GM19023 (cell line): ENCODE measurements around the gene ZNF266.

ENCODE experiments used
- ATAC-seq: cut with Tn5 transposase; IDR thresholded peaks from one replicate; pipeline ENCODE4 v1.9.1; 2021; ENCODE audit warnings: mild to moderate bottlenecking, moderate library complexity; ENCODE audit not compliant: unreplicated experiment

ZNF266 gene

DNA sequence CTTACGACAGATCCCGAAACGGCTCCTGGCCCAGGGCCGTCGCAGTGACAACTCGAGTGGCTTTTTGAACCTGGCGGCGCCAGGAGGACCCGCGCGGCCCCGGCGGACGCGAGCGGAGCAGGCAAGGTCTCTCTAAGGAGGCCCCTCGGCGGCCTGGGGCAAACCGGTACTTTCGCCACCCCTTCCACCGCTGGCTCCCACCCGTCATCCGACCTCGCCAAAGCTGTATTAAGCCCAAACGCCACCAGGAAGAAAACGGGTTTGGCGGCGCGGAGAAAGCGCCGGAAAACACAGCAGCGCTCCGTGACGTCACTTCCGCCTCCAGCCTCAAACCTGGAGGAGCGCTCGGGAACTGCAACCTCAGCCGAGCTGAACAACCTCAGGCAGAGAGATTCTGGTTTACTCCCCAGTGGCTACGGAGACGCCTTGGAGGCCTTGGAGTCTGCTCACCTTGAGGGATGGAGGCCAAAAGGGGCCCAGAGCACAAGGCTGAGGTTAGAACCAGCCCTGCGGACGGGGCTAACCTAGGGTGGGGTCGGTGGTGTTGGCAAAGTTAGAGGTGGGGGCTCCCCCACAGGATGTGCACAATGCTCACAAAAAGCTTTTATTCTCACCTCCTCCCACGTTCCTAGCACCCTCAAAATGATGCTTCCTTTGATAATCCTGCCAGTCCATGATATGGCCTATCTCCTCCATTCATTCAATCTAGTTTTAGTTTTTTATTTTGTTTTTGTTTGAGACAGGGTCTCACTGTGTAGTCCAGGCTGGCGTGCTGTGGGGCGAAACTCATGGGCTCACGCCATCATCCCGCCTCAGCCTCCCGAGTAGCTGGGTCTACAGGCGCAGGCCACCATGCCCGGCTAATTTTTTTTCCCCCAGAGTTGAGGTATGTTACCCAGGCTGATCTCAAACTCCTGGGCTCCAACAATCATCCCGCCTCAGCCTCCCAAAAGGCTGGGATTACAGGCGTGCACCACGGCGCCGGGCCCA lies at the start of gene ZNF266:
ZNF266 (minus strand) TSS at position 295 of the 990 bp plus-strand sequence. CDS start 15,484 bp downstream, outside the sequence.
- ATAC-seq: peak; percentile 94

DNA sequence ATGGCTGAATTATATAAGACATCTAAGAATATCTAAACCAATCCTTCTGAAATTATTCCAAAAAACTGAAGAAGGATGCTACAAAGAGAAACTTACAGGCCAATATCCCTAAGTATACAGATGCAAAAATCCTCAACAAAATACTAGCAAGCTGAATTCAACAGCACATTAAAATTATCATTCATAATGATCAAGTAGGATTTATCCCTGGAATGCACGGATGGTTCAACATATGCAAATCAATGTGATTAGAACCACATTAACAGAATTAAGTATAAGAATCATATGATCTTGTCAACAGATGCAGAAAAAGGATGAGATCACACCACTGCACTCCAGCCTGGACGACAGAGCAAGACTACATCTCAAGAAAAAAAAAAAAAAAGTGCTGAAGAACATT lies 49.8 kb upstream of the ZNF266 start:
- no peak for ATAC-seq

DNA sequence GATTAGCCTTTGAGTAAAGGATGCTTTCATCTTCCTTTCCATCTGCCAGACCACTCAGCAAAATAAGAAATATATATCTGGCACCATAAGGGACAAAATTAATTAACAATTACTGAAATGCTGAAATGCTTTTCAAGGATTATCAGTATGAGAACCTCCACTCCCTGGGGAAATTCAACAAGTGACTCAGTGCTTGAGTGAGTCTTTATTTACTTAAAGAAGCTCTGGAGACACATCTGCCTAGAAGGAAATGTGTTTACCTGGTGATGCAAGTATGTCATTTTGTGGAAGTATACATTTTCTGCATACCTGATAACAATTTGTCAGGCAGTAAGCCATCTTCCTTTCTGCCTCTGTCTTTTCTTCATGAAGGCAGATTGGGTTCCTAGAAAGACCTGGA lies 39.6 kb upstream of the ZNF266 start:
- no peak for ATAC-seq

DNA sequence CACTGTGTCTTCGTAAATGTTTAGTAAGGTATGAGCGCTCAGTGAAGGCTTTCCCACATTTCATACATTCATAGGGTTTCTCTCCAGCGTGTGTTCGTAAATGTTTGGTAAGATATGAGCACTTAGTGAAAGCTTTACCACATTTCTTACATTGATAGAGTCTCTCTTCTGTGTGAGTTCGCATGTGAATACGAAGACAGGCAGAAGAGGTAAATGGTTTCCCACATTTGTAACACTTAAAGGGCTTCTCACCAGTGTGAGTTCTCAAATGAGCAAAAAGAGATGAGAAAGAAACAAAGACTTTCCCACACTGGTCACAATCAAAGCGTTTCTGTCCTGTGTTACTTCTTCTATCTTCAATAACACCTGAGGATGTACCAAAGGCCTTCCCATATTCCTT lies 31.8 kb upstream of the ZNF266 start:
- no peak for ATAC-seq

DNA sequence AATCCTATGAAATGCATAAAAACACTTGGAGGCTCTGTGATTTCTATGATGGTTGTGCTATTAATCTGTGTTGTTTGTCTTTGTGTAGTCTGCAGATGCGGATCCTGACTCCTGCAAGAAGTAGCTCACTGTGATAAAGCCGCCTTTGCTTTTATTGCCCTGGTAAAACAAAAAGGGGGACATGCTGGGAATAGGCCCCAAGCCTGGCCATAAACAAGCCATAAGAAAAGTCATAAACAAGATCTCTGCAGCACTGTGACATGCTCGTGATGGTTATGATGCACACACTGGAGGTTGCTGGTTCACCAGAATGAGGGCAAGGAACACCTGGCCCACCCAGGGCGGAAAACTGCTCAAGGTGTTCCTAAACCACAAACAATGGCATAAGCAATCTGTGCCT lies 26.6 kb upstream of the ZNF266 start:
- ATAC-seq: no peak

DNA sequence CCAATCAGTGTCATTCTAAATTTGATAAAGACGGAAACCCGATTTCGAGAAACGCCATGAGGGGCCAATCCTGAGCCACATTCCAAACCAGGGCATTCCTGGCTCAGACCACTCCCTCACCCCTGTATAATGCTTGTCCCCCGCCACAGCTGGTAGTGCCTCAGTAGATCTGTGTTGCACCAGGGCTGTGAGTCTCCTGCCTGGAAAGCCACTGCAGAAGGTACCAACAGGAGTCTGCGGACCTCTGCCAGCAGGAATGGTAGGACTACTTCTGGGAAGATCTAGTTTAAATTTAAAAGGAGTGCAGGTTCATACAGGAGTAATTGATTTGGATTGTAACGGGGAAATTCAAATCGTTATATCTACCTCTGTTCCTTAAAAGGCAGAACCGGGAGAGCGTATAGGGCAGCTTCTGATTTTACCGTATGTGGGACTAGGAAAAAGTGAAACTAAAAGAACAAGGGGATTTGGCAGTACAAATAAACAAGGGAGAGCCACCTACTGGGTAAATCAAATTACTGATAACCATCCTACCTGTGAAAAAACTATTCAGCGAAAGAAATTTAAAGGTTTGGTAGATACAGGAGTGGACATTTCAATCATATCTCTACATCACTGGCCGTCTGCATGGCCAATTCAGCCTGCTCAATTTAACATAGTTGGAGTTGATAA lies 20.8 kb upstream of the ZNF266 start:
- no peak for ATAC-seq

DNA sequence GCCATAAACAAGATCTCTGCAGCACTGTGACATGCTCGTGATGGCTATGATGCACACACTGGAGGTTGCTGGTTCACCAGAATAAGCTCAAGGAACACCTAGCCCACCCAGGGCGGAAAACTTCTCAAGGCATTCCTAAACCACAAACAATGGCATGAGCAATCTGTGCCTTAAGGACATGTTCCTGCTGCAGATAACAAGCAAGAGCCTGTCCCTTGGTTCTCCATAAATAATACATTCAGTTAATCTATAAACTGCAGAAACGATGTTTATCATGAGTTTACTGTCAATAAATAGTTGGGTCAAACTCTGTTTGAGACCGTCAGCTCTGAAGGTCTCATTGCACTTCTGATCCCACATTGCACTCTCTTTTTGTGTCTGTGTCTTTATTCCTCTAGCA lies 18.6 kb upstream of the ZNF266 start:
- no peak for ATAC-seq

DNA sequence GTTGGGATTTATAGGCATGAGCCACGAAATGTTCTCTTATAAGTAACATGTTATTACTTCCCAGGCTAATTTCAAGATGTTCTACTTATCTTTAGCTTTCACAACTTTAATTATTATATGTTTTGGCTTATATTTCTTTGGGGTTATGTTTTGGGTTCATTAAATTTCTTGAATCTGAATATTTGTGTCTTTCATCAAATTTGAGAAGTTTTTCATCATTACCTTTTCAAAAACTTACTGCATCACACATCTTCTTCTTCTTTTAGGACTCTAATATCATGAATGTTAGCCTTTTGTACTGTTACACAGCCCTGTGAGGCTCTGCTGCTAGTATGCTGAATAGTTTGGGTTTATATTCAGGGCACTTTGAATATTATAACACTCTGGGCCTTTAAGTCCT lies 9.7 kb upstream of the ZNF266 start:
- no peak for ATAC-seq

DNA sequence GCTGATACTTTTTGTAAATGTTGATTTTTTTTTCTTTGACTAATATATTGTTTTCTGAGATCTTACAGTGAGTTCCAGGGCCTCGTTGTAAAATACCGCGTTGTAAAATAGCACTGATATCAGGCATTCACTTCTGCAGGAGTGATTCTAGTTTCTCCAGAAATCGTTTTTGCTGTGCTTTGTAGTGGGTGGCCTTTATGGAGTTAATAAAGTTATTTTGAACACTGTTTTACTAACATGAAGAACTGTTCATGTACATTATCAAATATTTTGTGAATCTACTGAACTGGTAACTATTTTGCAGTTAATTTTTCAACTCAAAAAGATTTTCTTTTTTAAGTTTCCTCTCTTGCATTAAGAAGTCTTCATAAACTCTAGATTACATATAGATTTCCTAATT lies 985 bp upstream of the ZNF266 start:
- ATAC-seq: no peak

DNA sequence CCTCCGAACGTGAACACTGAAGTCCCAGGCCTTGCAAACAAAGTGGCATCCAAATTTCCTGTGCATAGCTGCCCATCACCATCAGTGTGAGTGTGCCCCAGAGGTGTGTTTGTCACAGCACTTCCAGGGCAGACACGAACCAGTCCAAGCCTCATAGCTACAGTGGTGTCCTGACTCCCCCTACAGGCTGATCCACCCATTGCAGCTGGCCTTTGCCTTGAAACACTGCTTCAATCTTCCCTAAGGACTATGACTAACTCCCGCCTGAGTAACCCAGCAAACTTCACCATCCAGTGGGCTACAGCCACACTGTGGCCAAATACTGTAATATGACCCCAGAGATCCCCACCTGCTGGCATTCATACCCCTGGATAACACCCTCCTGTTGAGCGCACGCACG lies 3.9 kb downstream of the ZNF266 start:
- no peak for ATAC-seq

DNA sequence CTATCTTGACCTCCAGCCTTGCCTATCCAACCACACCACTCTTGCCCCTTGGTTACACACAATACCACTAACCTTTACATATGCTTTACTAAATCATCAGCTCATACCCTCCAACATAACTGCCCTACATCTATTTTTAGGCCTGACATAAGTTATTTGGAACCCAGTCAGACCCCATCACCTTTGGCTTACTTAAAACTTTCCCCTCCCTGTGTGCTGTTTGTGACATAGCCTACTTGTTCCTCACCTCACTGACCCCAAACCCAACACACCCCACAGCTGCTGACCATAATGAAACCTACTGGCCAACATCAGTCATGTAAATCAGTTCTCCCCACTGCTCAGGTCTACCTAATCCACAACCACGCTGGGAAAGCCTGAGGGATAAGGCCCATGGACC lies 4.9 kb downstream of the ZNF266 start:
- ATAC-seq: no peak

DNA sequence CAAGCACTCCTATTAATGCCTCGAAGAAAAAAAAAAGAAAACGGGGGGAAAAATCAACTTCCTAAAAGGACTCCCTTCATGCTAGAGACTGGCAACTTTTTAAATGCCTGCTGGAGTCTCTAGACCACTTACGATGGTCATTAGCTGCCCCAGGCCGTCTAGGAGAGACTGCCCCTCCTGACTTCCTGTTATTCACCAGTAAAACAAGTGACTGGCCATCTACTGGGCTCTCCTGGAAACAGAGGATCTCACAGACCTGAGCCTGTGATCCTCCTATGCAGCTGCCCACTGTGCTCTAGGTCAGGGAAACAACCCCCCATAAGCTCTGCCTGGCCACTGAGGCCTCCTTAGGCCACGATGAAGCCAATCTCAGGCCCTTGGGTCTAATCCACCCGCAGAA lies 7.4 kb downstream of the ZNF266 start:
- ATAC-seq: no peak

DNA sequence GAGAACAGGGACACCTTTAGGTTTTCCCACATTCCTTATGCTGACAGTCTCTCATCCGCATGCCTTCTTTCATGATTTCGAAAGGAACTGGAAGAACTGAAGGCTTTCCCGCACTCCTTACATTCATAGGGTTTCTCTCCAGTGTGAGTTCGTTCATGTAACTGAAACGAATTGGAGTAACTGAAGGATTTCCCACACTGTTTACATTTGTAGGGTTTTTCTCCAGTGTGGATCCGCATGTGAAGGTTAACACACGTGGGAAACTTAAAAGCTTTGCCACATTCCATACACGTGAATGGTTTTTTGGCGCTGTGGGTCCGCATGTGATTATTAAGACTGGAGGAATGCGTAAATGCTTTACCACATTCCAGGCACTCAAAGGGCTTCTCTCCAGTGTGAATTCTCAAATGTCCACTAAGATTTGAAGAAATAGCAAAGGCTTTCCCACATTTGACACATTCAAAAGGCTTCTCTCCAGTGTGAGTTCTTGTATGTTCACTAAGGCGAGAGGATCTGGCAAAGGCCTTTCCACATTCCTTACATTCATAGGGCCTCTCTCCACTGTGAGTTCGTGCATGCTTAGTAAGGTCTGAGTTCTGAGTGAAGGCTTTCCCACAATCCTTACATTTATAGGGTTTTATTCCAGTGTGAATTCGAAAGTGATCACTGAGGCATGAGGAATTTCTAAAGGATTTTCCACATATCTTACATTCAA lies 22.0 kb downstream of the ZNF266 start:
- no peak for ATAC-seq

DNA sequence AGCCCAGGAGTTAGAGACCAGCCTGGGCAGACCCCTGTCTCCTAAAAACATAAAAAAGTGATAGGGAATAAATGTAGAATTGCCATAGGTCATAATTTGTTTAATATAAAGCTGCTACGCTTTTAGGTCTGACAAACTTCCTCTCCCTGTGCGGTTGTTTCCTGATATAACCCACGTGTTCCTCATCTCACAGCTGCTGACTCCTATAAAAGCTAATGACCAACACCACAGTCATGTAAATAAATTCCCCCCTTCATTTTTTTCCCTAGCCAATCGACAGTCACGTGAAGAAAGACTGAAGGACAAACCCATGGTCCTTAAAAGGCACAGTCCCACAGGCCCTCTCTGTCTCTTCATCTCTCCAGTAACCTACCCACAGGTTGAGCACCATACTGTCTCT lies 27.5 kb downstream of the ZNF266 start:
- no peak for ATAC-seq

DNA sequence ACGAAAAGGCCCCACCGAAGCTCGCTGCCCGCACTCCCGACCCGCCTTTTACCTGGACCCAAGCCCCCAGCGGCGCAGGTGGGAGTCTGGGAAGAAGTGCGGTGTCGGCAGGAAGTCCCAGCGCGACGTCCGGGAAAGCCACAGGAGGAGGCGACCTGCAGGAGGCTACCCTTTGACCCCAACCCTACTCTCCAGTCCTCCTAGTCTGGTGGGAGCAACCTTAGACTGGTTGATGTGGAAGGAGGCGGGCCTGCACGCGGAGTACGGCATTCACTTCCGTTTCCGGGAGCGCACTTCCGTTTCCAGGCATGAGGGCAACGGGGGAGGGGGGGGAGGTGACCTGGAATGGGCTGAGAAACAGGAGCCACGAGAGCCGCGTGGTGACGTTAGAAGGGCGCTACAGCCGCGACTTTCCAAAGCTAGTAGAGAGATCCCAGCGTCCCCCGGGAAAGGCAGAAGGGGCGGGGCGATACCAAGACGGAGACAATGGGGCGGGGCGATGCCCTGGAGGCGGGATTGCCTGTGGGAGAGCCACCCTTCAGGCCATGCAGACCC lies 28.5 kb downstream of the ZNF266 start:
- ATAC-seq: no peak

DNA sequence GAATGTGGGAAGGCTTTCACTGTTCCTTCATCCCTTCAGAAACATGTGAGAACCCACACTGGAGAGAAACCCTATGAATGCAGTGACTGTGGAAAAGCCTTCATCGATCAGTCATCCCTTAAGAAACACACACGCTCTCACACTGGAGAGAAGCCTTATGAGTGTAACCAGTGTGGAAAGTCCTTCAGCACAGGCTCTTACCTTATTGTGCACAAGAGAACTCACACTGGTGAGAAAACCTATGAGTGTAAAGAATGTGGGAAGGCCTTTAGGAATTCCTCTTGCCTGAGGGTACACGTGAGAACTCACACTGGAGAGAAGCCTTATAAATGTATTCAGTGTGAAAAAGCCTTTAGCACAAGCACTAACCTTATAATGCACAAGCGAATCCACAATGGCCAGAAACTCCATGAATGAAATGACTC lies 54.0 kb downstream of the ZNF266 start:
- ATAC-seq: no peak

DNA sequence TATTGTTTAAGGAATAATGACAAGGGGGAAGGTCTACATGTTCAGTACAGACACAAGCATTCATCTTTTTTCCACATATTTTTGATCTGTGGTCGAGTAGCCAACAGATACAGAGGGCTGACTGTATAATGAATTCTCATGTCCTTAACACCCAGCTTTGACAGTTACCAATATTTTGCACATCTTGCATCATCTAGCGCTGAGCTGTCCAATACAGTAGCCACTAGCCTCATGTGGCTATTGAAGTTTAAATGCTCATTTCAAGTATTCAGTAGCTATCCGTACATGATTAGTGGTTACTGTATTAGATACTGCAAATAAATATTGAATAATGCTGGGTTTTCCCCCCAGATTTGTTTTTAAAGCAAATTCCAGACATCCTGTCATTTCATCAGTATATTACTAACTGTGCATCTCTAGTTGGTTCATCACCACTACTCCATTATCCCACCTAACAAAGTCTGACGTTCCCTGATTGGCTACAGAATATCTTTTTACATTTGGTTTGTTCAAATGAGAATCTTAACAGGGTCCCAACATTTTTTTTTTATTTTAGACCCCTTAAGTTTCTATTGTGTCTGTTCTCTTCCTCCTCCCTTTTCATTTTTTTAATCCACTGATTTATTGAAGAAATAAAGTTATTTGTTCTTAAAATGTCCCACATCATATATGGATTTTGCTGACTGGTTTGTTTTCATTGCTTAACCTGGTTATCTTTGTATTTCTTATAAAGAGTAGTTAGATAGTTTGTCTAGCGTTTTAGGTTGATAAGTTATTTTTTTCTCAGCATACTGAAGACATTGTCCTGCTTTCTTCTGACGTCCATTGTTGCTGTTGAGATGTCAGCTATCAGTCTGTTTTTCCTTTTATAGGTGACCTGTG lies 64.4 kb downstream of the ZNF266 start:
- no peak for ATAC-seq

DNA sequence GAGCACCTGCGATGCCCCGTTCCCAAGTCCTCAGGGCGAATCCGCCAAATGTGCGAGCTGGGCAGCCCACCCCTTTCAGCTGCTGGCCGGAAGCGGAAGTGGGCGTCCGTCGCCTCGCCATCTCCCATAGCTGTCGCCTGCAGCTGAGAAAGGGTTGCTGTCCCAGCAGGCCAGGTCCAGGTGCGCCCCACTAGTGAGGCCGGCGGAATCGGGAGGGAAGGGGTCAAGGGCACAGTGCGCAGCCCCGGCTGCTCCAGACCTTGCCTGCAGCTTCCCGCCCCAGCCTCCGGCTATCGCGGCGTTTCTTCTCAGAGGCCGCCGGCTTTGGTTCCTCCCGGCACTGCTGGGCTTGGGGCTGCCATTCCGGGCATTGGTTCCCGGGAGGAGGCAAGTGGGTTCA lies 72.5 kb downstream of the ZNF266 start, which contains the start of gene ZNF177:
ZNF177 (plus strand) TSS at position 109 of the 400 bp plus-strand sequence. CDS start 15,299 bp downstream, outside the sequence.
- no peak for ATAC-seq
